ENCODE measurements around the gene AGBL4.

DNA sequence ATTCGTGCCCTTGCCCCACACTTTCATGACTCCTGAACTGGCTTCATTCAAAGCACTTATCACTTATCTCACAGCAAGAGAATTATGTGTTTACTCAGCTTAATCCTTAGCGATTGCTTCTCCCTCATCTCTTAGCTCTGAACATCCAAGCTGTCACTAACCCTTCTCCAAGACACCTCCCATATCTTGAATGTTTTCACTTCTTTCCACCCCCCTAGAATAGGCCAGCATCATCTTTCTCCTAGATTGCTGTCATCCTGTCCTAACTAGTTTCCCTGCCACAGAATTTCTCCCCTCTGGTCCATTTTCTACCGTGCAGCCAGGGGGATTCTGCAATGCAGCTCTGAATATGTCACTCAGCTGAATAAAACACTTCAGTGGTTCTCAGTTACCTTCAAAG is 1483.2 kb downstream of the AGBL4 start:
- TF ChIP-seq, protein P1, sequence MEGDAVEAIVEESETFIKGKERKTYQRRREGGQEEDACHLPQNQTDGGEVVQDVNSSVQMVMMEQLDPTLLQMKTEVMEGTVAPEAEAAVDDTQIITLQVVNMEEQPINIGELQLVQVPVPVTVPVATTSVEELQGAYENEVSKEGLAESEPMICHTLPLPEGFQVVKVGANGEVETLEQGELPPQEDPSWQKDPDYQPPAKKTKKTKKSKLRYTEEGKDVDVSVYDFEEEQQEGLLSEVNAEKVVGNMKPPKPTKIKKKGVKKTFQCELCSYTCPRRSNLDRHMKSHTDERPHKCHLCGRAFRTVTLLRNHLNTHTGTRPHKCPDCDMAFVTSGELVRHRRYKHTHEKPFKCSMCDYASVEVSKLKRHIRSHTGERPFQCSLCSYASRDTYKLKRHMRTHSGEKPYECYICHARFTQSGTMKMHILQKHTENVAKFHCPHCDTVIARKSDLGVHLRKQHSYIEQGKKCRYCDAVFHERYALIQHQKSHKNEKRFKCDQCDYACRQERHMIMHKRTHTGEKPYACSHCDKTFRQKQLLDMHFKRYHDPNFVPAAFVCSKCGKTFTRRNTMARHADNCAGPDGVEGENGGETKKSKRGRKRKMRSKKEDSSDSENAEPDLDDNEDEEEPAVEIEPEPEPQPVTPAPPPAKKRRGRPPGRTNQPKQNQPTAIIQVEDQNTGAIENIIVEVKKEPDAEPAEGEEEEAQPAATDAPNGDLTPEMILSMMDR (IDR thresholded peaks at IDR 0.05), result no peak
- TF ChIP-seq POLR2AphosphoS5 (IDR thresholded peaks at IDR 0.05), result no peak
- no peak for TF ChIP-seq POLR2A (IDR thresholded peaks at IDR 0.05)
